Measurements from ENCODE around the gene COMTD1. TPM values are rescaled to one million over a fixed set of nuclear protein-coding genes. Genes with fewer than 3 reads are reported as not detected.

Gene COMTD1
- total and polyA plus RNA-seq, 2 donors (not counting 3 experiments of a cell fraction or from before 2014, with no cell fraction given): 18.4 to 18.6 TPM

DNA sequence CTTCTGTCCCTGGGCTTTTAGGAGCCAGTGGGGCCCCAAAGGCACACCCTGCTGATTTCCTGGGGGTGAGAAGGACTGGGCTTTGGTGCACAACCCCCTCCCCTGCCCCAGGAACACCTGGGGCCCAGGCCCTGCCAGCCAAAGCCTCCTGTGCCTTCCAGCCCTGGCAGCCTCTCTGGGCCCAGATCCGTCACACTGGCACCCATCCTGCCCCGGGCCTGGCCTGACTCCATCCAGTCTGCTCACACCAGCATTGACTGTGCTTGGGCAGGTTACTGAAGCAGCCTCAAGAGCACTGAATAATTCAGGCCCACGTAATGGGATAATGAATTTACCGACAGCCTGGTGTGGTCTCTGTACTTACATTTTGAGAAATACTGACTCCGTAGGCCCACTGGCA, 12.0 kb upstream of the COMTD1 start:
- Histone ChIP-seq H3K27me3 (ENCODE audit: control insufficient read depth in 2 of 2, insufficient read depth in 2 of 2, low read length in 2 of 2) (no peaks in the 10 kb centered on the region), H3K36me3 (ENCODE audit: control insufficient read depth in 2 of 2, extremely low read depth in 1 of 2, insufficient read depth in 2 of 2, low read length in 2 of 2) (no peaks in the 10 kb centered on the region), H3K4me3 (replicated peaks in 1 of 3; ENCODE audit: insufficient read depth in 1 of 3, low read depth in 1 of 3, low read length in 3 of 3) (no peak overlapping the region), H3K9me3 (replicated peaks; ENCODE audit: control insufficient read depth, insufficient read depth, low read length) (no peaks in the 10 kb centered on the region), H3K27ac (ENCODE audit: insufficient read depth, low read depth, low read length) (no peak overlapping the region), H3K9ac (replicated peaks; ENCODE audit: extremely low read depth, insufficient read depth, low read length) (no peak overlapping the region), H3K9me1 (replicated peaks; ENCODE audit: control insufficient read depth, extremely low read depth, insufficient read depth, low read length) (no peaks in the 10 kb centered on the region), H3K4me1 (ENCODE audit: control insufficient read depth, extremely low read depth, insufficient read depth, low read length) (no peaks in the 10 kb centered on the region), H2AFZ (ENCODE audit: low read depth, low read length) (no peak overlapping the region), H3K4me2 (ENCODE audit: insufficient read depth, low read length) (no peak overlapping the region), H4K20me1 (replicated peaks; ENCODE audit: control insufficient read depth, extremely low read depth, insufficient read depth, low read length) (no peaks in the 10 kb centered on the region), H3K79me2 (ENCODE audit: control insufficient read depth, insufficient read depth, low read length) (no peaks in the 10 kb centered on the region)
- ChIA-PET CTCF (no interaction called here), POLR2A (no interaction called here)
- TF ChIP-seq MYC (IDR thresholded peaks at IDR 0.05; ENCODE audit: low read depth, low read length) (no peak), EZH2 (IDR thresholded peaks at IDR 0.05; ENCODE audit: borderline replicate concordance, low read depth, low read length, severe bottlenecking) (no peak), POLR2A (IDR thresholded peaks at IDR 0.05; ENCODE audit: low read depth, low read length) (no peak)
- TF ChIP-seq, protein P1, sequence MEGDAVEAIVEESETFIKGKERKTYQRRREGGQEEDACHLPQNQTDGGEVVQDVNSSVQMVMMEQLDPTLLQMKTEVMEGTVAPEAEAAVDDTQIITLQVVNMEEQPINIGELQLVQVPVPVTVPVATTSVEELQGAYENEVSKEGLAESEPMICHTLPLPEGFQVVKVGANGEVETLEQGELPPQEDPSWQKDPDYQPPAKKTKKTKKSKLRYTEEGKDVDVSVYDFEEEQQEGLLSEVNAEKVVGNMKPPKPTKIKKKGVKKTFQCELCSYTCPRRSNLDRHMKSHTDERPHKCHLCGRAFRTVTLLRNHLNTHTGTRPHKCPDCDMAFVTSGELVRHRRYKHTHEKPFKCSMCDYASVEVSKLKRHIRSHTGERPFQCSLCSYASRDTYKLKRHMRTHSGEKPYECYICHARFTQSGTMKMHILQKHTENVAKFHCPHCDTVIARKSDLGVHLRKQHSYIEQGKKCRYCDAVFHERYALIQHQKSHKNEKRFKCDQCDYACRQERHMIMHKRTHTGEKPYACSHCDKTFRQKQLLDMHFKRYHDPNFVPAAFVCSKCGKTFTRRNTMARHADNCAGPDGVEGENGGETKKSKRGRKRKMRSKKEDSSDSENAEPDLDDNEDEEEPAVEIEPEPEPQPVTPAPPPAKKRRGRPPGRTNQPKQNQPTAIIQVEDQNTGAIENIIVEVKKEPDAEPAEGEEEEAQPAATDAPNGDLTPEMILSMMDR (IDR thresholded peaks at IDR 0.05; ENCODE audit: extremely low read depth in 1 of 2, insufficient read depth in 1 of 2, low read depth in 1 of 2, low read length in 2 of 2): no peak
- DNase-seq (ENCODE audit: low read depth, low spot score) (no peak), FAIRE-seq (no peak)
- dilution Hi-C loops (cut with MboI; ENCODE audit: extremely low pct_ligation_motif_present, low sequenced_read_pairs) (no loop called here), intact Hi-C loops (cut with micrococcal nuclease) (no loop called here)
- no TSS peak for BruUV-seq (replicated peaks)

- intact Hi-C loops (cut with micrococcal nuclease) (no loop called here), dilution Hi-C loops (cut with MboI; ENCODE audit: extremely low pct_ligation_motif_present, low sequenced_read_pairs) (no loop called here)
- no peak overlapping the region for H3K9ac ChIP-seq (replicated peaks; ENCODE audit: extremely low read depth, insufficient read depth, low read length)
- no peaks in the 10 kb centered on the region for H4K20me1 ChIP-seq (replicated peaks; ENCODE audit: control insufficient read depth, extremely low read depth, insufficient read depth, low read length)
- BruUV-seq (replicated peaks): no TSS peak
- no peak for TF ChIP-seq MAX (IDR thresholded peaks at IDR 0.05; ENCODE audit: insufficient read depth, insufficient read length)
- TF ChIP-seq FOS (IDR thresholded peaks at IDR 0.05; ENCODE audit: borderline replicate concordance, insufficient read depth, low read length): no peak
- TF ChIP-seq POLR2AphosphoS5 (IDR thresholded peaks at IDR 0.05; ENCODE audit: insufficient read depth, low read depth, low read length): no peak
- TF ChIP-seq, protein P1 (IDR thresholded peaks at IDR 0.05; ENCODE audit: extremely low read depth in 1 of 2, insufficient read depth in 1 of 2, low read depth in 1 of 2, low read length in 2 of 2): no peak
- no peak for TF ChIP-seq MYC (IDR thresholded peaks at IDR 0.05; ENCODE audit: low read depth, low read length)
- TF ChIP-seq GATA2 (IDR thresholded peaks at IDR 0.05; ENCODE audit: insufficient read depth, insufficient read length, low read depth, low read length): no peak
- TF ChIP-seq EZH2 (IDR thresholded peaks at IDR 0.05; ENCODE audit: borderline replicate concordance, low read depth, low read length, severe bottlenecking): no peak
- no peak for TF ChIP-seq JUN (IDR thresholded peaks at IDR 0.05; ENCODE audit: borderline replicate concordance, insufficient read depth, insufficient read length, low read depth)
- TF ChIP-seq POLR2A (IDR thresholded peaks at IDR 0.05; ENCODE audit: low read depth, low read length): no peak
- H3K9me1 ChIP-seq (replicated peaks; ENCODE audit: control insufficient read depth, extremely low read depth, insufficient read depth, low read length): no peaks in the 10 kb centered on the region
- no peaks in the 10 kb centered on the region for H3K4me1 ChIP-seq (ENCODE audit: control insufficient read depth, extremely low read depth, insufficient read depth, low read length)
- H3K4me2 ChIP-seq (ENCODE audit: insufficient read depth, low read length): no peak overlapping the region
- H3K36me3 ChIP-seq (ENCODE audit: control insufficient read depth in 2 of 2, extremely low read depth in 1 of 2, insufficient read depth in 2 of 2, low read length in 2 of 2): no peaks in the 10 kb centered on the region
- ChIA-PET CTCF (interaction anchor here (1.1 to 1.2 kb wide), 2 partner anchors 11 to 149 kb away, joined by 3 read pairs; partner anchors contain the start of gene COMTD1), POLR2A (no interaction called here)
- H3K4me3 ChIP-seq (replicated peaks in 1 of 3; ENCODE audit: insufficient read depth in 1 of 3, low read depth in 1 of 3, low read length in 3 of 3): no peak overlapping the region
- H3K79me2 ChIP-seq (ENCODE audit: control insufficient read depth, insufficient read depth, low read length): no peaks in the 10 kb centered on the region
- H3K27ac ChIP-seq (ENCODE audit: insufficient read depth, low read depth, low read length): no peak overlapping the region
- H2AFZ ChIP-seq (ENCODE audit: low read depth, low read length): no peak overlapping the region
- no peaks in the 10 kb centered on the region for H3K27me3 ChIP-seq (ENCODE audit: control insufficient read depth in 2 of 2, insufficient read depth in 2 of 2, low read length in 2 of 2)
- no peaks in the 10 kb centered on the region for H3K9me3 ChIP-seq (replicated peaks; ENCODE audit: control insufficient read depth, insufficient read depth, low read length)
- FAIRE-seq (no peak), DNase-seq (ENCODE audit: low read depth, low spot score) (no peak)
Measured at GRCh38 chr10:75246506-75246905, 10.7 kb upstream of the COMTD1 start.
